HCT116 (cell line): ENCODE measurements around the gene SYNDIG1. TPM values are rescaled to one million over a fixed set of nuclear protein-coding genes. Genes with fewer than 3 reads are reported as not detected.

Experiments used
- ATAC-seq: fragments of 200-7000 bp; cut with Tn5 transposase; 2 replicates; pipeline ENCODE4 v1.9.1; 2020; ENCODE audit warnings: mild to moderate bottlenecking, moderate library complexity
- BruUV-seq: library from RNA; stranded (reverse); fragments of 400-500 nt; replicated peaks from 2 replicates; lab custom pipeline; 2021; lab: Mats Ljungman, UMichigan
- CTCF ChIA-PET: fragments of 300-600 bp; sonication (Branson Sonifier 250); formaldehyde crosslinking; loops from one replicate; lab custom pipeline; 2021; ENCODE audit warnings: antibody characterized with exemption; lab: Charles Lee
- POLR2A ChIA-PET: fragments of 300-600, 350-600 bp; sonication (Branson Sonifier 250); formaldehyde crosslinking; loops from one replicate; lab custom pipeline; 2021; ENCODE audit warnings: antibody characterized with exemption; lab: Charles Lee
- RAD21 ChIA-PET, 2 experiments: fragments of 300-600 bp; sonication (Branson Sonifier 250); formaldehyde crosslinking; loops; one replicate each; lab custom pipeline; 2023; ENCODE audit warnings: low total read pairs in 2 of 2; ENCODE audit not compliant: uncharacterized antibody in 2 of 2, unreplicated experiment in 2 of 2, low non-redundant PET in 1 of 2; lab: Charles Lee
- DNase-seq: peaks from one replicate; pipeline ENCODE4 v3.0.0-alpha.2; 2010; ENCODE audit warnings: low read depth, low spot score
- H2AFZ ChIP-seq: fragments of 200-600 bp; shearing (Covaris generic), sonication (generic); 2 replicates; pipeline ENCODE4 v1.6.1; 2017; ENCODE audit warnings: low read depth, mixed run types, mixed read lengths, antibody characterized with exemption, low read length; ENCODE audit not compliant: poor library complexity, severe bottlenecking
- H3K27ac ChIP-seq: 2 replicates; pipeline ENCODE4 v1.5.1; 2012; ENCODE audit warnings: low read depth, low read length
- H3K27me3 ChIP-seq: fragments of 200-600 bp; sonication (generic); 2 replicates; pipeline ENCODE4 v1.6.1; 2016; ENCODE audit warnings: mixed run types, low read length, mixed read lengths; ENCODE audit not compliant: insufficient read depth
- H3K36me3 ChIP-seq, 2 experiments: fragments of 200-500 bp in 1 of 2; fragments of 200-600 bp in 1 of 2; sonication (Bioruptor generic) in 1 of 2; sonication (generic) in 1 of 2; 2 replicates each; pipeline versions ENCODE4 v1.5.1 to v1.6.1; 2014 to 2016; ENCODE audit warnings: low read length in 2 of 2, inconsistent platforms in 1 of 2, mixed read lengths in 1 of 2, mixed run types in 1 of 2; ENCODE audit not compliant: insufficient read depth in 2 of 2, control insufficient read depth in 1 of 2
- H3K4me1 ChIP-seq, 2 experiments: fragments of 200-600 bp in 1 of 2; sonication (generic) in 1 of 2; 2 replicates each; pipeline versions ENCODE4 v1.5.1 to v1.6.1; 2012 to 2017; ENCODE audit warnings: low read length in 2 of 2, inconsistent platforms in 1 of 2, mild to moderate bottlenecking in 1 of 2, mixed read lengths in 1 of 2, mixed run types in 1 of 2, moderate library complexity in 1 of 2; ENCODE audit not compliant: insufficient read depth in 2 of 2, control insufficient read depth in 1 of 2
- H3K4me2 ChIP-seq: fragments of 200-600 bp; sonication (generic); 2 replicates; pipeline ENCODE4 v1.6.1; 2017; ENCODE audit warnings: mixed run types, low read length, mixed read lengths
- H3K4me3 ChIP-seq, 2 experiments: fragments of 200-600 bp in 1 of 2; sonication (generic) in 1 of 2; replicated peaks in 1 of 2; 2 replicates each; pipeline ENCODE4 v1.5.1; 2011 to 2016; ENCODE audit warnings: low read length in 2 of 2, control low read depth in 1 of 2, low read depth in 1 of 2, mild to moderate bottlenecking in 1 of 2, mixed read lengths in 1 of 2, mixed run types in 1 of 2
- H3K79me2 ChIP-seq: fragments of 200-600 bp; sonication (generic); 2 replicates; pipeline ENCODE4 v1.6.1; 2017; ENCODE audit warnings: mild to moderate bottlenecking, mixed run types, low read length, moderate library complexity, mixed read lengths; ENCODE audit not compliant: insufficient read depth
- H3K9ac ChIP-seq: fragments of 200-600 bp; sonication (generic); 2 replicates; pipeline ENCODE4 v1.6.1; 2016; ENCODE audit warnings: low read length, mixed read lengths
- H3K9me2 ChIP-seq: fragments of 200-600 bp; sonication (generic), shearing (Covaris generic); 2 replicates; pipeline ENCODE4 v1.6.1; 2017; ENCODE audit warnings: mixed run types, mild to moderate bottlenecking, moderate library complexity; ENCODE audit not compliant: insufficient read depth
- H3K9me3 ChIP-seq, 2 experiments: fragments of 200-500 bp in 1 of 2; fragments of 200-600 bp in 1 of 2; sonication (Bioruptor generic) in 1 of 2; sonication (generic) in 1 of 2; 2 replicates each; pipeline ENCODE4 v1.6.1; 2014 to 2017; ENCODE audit warnings: low read length in 2 of 2, mixed read lengths in 2 of 2, inconsistent platforms in 1 of 2, low read depth in 1 of 2, mild to moderate bottlenecking in 1 of 2, mixed run types in 1 of 2, moderate library complexity in 1 of 2; ENCODE audit not compliant: control insufficient read depth in 1 of 2, insufficient read depth in 1 of 2
- H4K20me1 ChIP-seq: fragments of 200-600 bp; sonication (generic), shearing (Covaris generic); 2 replicates; pipeline ENCODE4 v1.6.1; 2017; ENCODE audit warnings: mixed run types, mild to moderate bottlenecking, moderate library complexity; ENCODE audit not compliant: insufficient read depth
- CBX3 ChIP-seq: IDR thresholded peaks from 2 replicates; pipeline ENCODE4 v1.6.1; 2012; ENCODE audit warnings: low read depth
- ELF1 ChIP-seq: IDR thresholded peaks from 2 replicates; pipeline ENCODE4 v1.6.1; 2012; ENCODE audit warnings: low read depth, borderline replicate concordance
- EZH2 ChIP-seq: fragments of 200-600 bp; sonication (generic); IDR thresholded peaks from 2 replicates; pipeline ENCODE4 v1.6.1; 2017; ENCODE audit warnings: antibody characterized with exemption, mixed run types
- EZH2phosphoT487 ChIP-seq: fragments of 200-600 bp; IDR thresholded peaks from 2 replicates; pipeline ENCODE4 v1.6.1; 2018; ENCODE audit warnings: antibody characterized with exemption, borderline replicate concordance
- FOSL1 ChIP-seq: IDR thresholded peaks from 2 replicates; pipeline ENCODE4 v1.6.1; 2012; ENCODE audit warnings: low read depth
- JUND ChIP-seq: IDR thresholded peaks from 2 replicates; pipeline ENCODE4 v1.6.1; 2012
- POLR2AphosphoS5 ChIP-seq: IDR thresholded peaks from 2 replicates; pipeline ENCODE4 v1.6.1; 2011; ENCODE audit warnings: mild to moderate bottlenecking, low read depth, low read length, moderate library complexity
- SP1 ChIP-seq: IDR thresholded peaks from 2 replicates; pipeline ENCODE4 v1.6.1; 2012; ENCODE audit warnings: low read depth
- SRF ChIP-seq: IDR thresholded peaks from 2 replicates; pipeline ENCODE4 v1.6.1; 2012; ENCODE audit warnings: low read depth
- TCF7L2 ChIP-seq: IDR thresholded peaks from 2 replicates; pipeline ENCODE4 v1.7.0; 2011; ENCODE audit warnings: borderline replicate concordance, inconsistent platforms; ENCODE audit not compliant: insufficient read depth, insufficient read length; ENCODE audit errors: extremely low read depth
- YY1 ChIP-seq: IDR thresholded peaks from 2 replicates; pipeline ENCODE4 v1.6.1; 2011; ENCODE audit warnings: low read length, low read depth, moderate library complexity, mild to moderate bottlenecking; ENCODE audit not compliant: insufficient replicate concordance; ENCODE audit errors: extremely low read depth
- ZFX ChIP-seq: fragments of 450-650 bp; IDR thresholded peaks from 2 replicates; pipeline ENCODE4 v1.6.1; 2017
- ZNF274 ChIP-seq: fragments of 200-500 bp; sonication (Bioruptor generic); IDR thresholded peaks from 2 replicates; pipeline ENCODE4 v1.6.1; 2014; ENCODE audit warnings: mild to moderate bottlenecking, low read depth, low read length, inconsistent platforms
- intact Hi-C: fragments of 100-400 bp; cut with micrococcal nuclease; formaldehyde crosslinking; loops from 2 replicates; pipeline ENCODE4 v1.10.0; 2022
- total RNA-seq: library from RNA; stranded (reverse); gene quantifications from one replicate; pipeline ENCODE4 v1.2.1, GENCODE V29; 2021; ENCODE audit not compliant: unreplicated experiment
- TF ChIP-seq, protein P1 (sequence below), 3 experiments: fragments of 200-600 bp in 1 of 3; sonication (generic) in 1 of 3; IDR thresholded peaks in 2 of 3; conservative IDR thresholded peaks in 1 of 3; 2 replicates each; pipeline ENCODE4 v1.5.1; 2012 to 2017; ENCODE audit warnings: low read depth in 2 of 3, low read length in 2 of 3, antibody characterized with exemption in 1 of 3, borderline replicate concordance in 1 of 3, control low read depth in 1 of 3, mild to moderate bottlenecking in 1 of 3, mixed read lengths in 1 of 3, mixed run types in 1 of 3, moderate library complexity in 1 of 3; ENCODE audit not compliant: insufficient read depth in 1 of 3
- TF ChIP-seq, protein P2 (sequence below): IDR thresholded peaks from 2 replicates; pipeline ENCODE4 v1.6.1; 2012; ENCODE audit warnings: low read depth

The SYNDIG1 gene
- total RNA-seq, 1 experiment from 2014 or later: not detected

DNA sequence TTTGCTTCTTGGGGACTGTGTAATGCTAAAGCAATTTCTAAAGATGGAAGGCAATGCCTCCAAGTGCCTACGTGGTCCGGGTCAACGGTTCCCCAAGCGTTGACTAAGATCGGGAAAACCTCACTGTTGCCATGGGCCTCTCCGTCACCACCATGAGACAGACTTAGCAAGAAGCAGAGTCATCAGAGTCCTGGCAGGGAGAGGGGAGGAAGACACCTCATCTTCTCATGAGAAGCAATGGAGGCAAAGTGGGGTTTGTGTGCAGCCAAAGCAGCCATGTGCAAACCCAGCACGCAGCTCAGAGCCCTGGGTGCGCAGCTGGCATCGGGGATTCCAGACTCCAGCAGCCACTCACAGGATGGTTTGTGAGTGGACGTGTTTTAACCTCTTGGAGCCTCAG, 111.4 kb downstream of the SYNDIG1 start:
- RAD21 ChIA-PET: no interaction called here

DNA sequence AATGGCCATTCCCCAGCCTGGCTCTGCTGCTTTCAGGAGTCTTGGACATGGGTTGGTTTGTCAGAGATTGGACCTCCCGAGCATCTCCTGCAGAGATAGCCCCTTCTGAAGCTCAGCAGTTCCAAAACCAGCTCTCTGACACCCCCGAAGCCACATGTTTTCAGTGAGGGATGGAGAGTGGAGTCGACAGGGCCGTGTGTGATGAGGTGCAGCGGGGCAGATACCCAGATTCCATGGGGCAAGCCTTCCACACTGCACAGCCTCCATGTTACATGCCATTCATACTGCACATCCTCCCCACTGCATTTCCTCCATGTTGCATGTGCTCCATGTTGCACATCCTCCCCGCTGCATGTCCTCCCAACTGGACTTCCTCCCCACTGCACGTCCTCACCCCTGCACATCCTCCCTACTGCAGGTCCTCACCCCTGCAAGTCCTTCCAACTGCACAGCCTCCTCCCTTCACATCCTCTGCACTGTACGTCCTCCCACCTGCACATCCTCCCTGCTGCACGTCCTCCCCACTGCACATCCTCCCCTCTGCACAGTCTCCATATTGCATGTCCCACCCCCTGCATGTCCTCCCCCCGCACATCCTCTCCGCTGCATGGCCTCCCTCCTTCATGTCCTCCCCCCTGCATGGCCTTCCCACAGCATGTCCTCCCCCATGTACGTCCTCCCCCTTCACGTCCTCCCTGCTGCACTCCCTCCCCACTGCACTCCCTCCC, 112.2 kb downstream of the SYNDIG1 start:
- Histone ChIP-seq H3K9ac (no peak overlapping the region), H3K4me1 (no peaks in the 10 kb centered on the region), H2AFZ (no peak overlapping the region), H3K9me2 (no peaks in the 10 kb centered on the region), H3K4me2 (no peak overlapping the region), H3K27me3 (peaks cover 22% of the 10 kb centered on the region), H3K27ac (no peak overlapping the region), H4K20me1 (no peaks in the 10 kb centered on the region), H3K36me3 (no peaks in the 10 kb centered on the region), H3K79me2 (no peaks in the 10 kb centered on the region), H3K4me3 (no peak overlapping the region), H3K9me3 (no peaks in the 10 kb centered on the region)
- DNase-seq (no peak), ATAC-seq (no peak)
- no TSS peak for BruUV-seq
- POLR2A ChIA-PET: no interaction called here
- intact Hi-C loops: no loop called here
- RAD21 ChIA-PET: no interaction called here
- CTCF ChIA-PET: no interaction called here
- TF ChIP-seq ZFX (no peak), FOSL1 (no peak), SP1 (no peak), JUND (no peak), ELF1 (no peak), TCF7L2 (no peak), ZNF274 (no peak), CBX3 (no peak), EZH2 (no peak), EZH2phosphoT487 (no peak), YY1 (no peak)
- TF ChIP-seq, protein P1, sequence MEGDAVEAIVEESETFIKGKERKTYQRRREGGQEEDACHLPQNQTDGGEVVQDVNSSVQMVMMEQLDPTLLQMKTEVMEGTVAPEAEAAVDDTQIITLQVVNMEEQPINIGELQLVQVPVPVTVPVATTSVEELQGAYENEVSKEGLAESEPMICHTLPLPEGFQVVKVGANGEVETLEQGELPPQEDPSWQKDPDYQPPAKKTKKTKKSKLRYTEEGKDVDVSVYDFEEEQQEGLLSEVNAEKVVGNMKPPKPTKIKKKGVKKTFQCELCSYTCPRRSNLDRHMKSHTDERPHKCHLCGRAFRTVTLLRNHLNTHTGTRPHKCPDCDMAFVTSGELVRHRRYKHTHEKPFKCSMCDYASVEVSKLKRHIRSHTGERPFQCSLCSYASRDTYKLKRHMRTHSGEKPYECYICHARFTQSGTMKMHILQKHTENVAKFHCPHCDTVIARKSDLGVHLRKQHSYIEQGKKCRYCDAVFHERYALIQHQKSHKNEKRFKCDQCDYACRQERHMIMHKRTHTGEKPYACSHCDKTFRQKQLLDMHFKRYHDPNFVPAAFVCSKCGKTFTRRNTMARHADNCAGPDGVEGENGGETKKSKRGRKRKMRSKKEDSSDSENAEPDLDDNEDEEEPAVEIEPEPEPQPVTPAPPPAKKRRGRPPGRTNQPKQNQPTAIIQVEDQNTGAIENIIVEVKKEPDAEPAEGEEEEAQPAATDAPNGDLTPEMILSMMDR (IDR thresholded peaks at IDR 0.05 in 2 of 3, conservative IDR thresholded peaks at IDR 0.05 in 1 of 3; ENCODE audit: borderline replicate concordance in 1 of 3, insufficient read depth in 1 of 3, low read depth in 2 of 3, low read length in 2 of 3): no peak
- TF ChIP-seq, protein P2, sequence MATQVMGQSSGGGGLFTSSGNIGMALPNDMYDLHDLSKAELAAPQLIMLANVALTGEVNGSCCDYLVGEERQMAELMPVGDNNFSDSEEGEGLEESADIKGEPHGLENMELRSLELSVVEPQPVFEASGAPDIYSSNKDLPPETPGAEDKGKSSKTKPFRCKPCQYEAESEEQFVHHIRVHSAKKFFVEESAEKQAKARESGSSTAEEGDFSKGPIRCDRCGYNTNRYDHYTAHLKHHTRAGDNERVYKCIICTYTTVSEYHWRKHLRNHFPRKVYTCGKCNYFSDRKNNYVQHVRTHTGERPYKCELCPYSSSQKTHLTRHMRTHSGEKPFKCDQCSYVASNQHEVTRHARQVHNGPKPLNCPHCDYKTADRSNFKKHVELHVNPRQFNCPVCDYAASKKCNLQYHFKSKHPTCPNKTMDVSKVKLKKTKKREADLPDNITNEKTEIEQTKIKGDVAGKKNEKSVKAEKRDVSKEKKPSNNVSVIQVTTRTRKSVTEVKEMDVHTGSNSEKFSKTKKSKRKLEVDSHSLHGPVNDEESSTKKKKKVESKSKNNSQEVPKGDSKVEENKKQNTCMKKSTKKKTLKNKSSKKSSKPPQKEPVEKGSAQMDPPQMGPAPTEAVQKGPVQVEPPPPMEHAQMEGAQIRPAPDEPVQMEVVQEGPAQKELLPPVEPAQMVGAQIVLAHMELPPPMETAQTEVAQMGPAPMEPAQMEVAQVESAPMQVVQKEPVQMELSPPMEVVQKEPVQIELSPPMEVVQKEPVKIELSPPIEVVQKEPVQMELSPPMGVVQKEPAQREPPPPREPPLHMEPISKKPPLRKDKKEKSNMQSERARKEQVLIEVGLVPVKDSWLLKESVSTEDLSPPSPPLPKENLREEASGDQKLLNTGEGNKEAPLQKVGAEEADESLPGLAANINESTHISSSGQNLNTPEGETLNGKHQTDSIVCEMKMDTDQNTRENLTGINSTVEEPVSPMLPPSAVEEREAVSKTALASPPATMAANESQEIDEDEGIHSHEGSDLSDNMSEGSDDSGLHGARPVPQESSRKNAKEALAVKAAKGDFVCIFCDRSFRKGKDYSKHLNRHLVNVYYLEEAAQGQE: no peak

More for the DNA sequence above, 111.4 kb downstream of the SYNDIG1 start:
- no TSS peak for BruUV-seq
- no peak overlapping the region for H3K4me3 ChIP-seq
- POLR2A ChIA-PET: no interaction called here
- no peaks in the 10 kb centered on the region for H3K36me3 ChIP-seq
- H3K4me2 ChIP-seq: no peak overlapping the region
- no peak overlapping the region for H3K9ac ChIP-seq
- intact Hi-C loops: no loop called here
- peaks cover 17% of the 10 kb centered on the region for H3K27me3 ChIP-seq
- no peaks in the 10 kb centered on the region for H3K9me2 ChIP-seq
- no peaks in the 10 kb centered on the region for H4K20me1 ChIP-seq
- no peak overlapping the region for H3K27ac ChIP-seq
- TF ChIP-seq ELF1: no peak
- no peak for TF ChIP-seq SRF
- no peak for TF ChIP-seq POLR2AphosphoS5
- TF ChIP-seq FOSL1: no peak
- TF ChIP-seq EZH2: no peak
- TF ChIP-seq, all 23 proteins: peak for 0
- Histone ChIP-seq H2AFZ (no peak overlapping the region), H3K4me1 (no peaks in the 10 kb centered on the region), H3K9me3 (no peaks in the 10 kb centered on the region), H3K79me2 (no peaks in the 10 kb centered on the region)
- DNase-seq (no peak), ATAC-seq (no peak)
- CTCF ChIA-PET: no interaction called here
